Fibroblast of skin of back (primary cell): ENCODE data around the gene NCDN.
"Not testable (repeated sequence)": the region's sequence is repeated elsewhere in the genome, so short reads cannot be mapped to it uniquely, and the experiment has no call there.

Source experiments
- DNase-seq: peaks from one replicate; pipeline ENCODE4 v3.0.0-alpha.2; 2013

The NCDN gene

DNA sequence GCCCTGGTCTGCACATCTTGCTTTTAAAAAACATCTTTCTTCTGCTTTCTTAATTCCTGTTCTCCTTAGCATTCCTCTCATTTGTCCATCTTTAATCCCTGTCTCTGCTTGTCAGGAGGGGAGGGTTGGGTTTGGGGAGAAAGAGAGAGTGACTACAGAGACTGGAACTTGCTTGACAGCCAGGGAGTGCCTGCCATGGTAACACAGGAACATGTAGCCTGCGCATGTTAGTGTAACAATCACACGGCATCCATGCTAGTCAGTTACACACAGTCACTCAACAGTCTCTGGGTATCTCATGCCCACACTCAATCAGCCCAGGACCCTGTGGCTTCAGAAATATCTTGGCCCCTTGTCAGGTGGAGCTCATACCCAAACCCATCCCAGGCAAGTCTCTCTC, 14.7 kb downstream of the NCDN start:
- DNase-seq, result no peak

DNA sequence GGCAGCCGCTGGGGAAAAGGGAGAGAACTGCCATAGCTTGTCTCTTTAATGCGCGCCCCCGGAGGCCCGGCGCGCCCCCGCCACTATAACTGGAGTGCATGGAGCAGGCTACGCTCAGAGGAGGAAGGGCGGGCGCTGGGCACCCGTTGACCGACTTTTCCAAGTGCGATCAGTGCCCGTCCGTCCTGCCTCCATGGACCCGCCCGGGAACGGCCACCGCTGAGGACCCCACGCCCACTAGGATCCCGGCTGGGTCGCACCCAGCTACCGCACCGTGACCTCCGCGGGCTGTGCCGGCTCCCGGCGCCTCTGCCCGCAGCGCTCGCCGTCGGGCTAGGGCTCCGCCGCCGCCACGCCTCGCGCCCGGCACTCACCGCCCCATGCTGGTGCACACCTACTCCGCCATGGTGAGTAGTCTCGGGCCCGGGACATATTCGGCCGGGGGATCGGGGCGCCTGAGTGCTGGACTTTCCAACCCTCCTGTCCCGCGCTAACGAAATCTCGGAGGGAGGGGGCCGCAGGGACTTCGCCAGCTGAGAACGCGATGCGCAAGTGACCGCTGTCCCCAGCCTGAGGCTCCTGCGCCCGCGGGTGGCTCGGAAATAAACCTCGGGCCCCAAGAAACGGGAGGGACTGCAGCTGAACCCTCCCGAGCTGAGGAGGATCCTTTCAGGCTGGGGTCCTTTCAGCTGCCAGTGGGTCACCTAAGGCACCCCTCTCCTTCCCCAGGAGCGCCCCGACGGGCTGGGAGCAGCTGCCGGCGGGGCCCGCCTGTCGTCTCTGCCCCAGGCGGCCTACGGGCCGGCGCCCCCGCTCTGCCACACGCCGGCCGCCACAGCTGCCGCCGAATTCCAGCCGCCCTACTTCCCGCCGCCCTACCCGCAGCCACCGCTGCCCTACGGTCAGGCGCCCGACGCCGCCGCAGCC, 15.9 kb downstream of the NCDN start, which contains the start of gene TFAP2E:
Gene TFAP2E (plus strand): TSS at position 117 of the 927 bp plus-strand sequence. CDS start 264 bp downstream, at position 381.
- peak; percentile 35 for DNase-seq

DNA sequence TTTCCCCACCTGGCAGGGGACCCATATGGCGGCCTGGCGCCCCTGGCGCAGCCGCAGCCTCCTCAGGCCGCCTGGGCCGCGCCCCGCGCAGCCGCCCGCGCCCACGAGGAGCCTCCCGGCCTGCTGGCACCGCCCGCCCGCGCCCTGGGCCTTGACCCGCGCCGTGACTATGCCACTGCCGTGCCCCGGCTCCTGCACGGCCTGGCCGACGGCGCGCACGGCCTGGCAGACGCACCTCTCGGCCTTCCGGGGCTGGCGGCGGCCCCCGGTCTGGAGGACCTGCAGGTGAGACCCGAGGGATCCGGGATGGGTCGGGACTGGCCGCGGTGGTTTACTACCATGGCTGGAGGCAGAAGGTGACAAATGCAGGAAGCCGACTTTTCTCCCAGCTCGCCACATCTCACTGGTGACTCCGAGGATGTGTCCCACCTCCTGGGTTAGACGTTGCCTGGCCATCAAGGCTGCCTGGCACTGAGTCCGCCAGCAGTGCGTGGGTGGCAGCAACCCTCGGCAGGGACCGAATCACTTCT, 16.6 kb downstream of the NCDN start:
- DNase-seq, result no peak

DNA sequence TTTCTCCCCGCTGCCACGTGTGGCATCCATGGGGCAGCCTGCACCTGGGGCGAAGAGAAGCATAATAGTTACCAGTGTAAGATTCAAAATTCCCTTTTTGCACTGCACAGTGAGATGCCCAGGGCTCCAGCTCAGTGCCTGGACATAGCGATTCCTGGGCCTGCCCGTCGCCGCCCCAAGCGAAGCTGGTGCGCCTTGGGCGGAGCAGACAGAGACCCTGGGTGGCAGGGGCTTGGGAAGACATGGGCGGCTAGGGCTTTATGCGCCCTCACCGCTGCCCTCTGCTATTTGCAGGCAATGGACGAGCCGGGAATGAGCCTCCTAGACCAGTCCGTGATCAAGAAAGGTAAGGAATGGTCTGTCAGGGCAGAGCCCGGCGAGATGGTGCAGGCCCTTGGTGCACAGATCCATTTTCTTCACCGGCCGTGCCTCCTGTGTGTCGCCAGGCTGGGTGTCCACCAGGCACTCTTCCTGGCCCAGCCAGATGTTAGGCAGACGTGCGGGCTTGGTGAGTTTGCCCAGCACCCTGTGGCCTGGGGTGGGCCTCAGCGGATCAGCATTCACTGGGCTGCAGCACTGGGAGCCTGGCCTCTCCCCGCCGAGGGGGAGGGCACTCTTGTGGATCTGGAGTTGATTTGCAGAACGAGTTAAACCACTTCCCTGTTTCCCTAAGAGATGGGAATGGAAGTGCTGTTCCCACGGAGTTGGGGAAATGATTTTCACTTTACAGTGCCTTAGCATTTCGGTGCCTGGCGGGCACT, 17.2 kb downstream of the NCDN start:
- no peak for DNase-seq

DNA sequence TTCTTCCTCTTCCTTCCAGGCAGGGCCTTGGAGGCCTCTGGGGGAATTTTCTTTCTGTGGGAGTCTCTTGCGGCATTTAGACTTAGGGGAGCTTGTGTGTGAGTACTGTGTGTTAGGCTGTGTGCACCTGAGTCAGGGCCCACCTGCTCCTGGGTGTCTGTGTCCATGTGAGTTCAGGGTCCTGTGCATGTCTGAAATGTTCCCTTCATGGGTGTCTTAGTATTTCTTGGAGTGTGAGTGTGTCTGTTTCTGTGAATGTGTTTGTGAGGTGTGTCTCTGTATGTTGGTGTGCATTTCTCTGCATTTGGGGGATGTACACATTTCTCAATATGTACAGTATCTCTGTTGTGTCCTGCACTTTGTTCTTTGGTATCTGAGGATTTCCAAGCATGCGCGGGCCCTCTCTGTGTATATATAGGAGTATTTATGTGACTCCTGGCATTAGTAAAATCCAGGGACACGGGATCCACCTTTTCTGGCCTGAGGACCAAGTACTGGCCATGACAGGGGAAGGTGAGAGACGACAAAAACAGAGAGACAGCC, 17.9 kb downstream of the NCDN start:
- no peak for DNase-seq

DNA sequence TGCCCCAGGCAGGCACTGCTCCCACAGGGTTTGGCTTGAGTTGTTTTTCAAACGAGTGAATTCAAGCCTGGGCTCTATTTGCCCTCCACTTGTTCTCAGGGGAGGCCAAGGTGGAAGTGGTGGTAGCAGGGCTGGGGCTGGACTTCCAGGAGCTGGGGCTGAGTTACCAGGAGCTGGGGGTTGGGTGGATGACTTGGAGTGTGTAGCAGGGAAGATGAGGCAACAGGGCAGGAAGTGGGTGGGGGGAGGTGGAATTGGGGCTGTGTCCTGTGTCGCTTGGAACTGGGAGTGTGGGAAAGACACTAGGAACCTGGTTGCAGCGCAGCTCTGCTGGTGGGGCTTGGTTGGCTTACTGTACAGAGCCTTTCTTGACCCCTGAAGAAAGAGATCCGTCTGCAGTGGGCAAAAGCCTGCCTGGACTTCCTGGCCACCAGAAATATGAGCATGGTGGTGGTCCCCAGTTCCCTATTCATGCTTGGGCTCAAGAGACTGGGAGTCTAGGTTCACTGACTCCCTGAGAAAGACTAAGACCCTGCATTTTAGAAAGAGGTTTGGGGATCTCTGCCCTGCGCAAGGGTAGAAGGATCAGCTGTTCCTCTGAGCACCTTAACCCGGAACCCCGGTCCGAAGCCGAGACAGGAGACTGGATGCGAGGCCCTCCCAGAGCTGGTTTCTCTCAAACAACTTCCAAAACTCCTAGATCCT, 18.6 kb downstream of the NCDN start:
- no peak for DNase-seq

DNA sequence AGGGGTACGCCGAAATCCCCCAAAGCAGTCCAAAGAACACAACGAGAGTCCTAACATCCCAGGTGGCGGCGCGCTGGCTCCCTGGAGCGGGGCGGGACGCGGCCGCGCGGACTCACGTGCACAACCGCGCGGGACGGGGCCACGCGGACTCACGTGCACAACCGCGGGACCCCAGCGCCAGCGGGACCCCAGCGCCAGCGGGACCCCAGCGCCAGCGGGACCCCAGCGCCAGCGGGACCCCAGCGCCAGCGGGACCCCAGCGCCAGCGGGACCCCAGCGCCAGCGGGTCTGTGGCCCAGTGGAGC, 19.1 kb downstream of the NCDN start:
- not testable (repeated sequence) for DNase-seq

DNA sequence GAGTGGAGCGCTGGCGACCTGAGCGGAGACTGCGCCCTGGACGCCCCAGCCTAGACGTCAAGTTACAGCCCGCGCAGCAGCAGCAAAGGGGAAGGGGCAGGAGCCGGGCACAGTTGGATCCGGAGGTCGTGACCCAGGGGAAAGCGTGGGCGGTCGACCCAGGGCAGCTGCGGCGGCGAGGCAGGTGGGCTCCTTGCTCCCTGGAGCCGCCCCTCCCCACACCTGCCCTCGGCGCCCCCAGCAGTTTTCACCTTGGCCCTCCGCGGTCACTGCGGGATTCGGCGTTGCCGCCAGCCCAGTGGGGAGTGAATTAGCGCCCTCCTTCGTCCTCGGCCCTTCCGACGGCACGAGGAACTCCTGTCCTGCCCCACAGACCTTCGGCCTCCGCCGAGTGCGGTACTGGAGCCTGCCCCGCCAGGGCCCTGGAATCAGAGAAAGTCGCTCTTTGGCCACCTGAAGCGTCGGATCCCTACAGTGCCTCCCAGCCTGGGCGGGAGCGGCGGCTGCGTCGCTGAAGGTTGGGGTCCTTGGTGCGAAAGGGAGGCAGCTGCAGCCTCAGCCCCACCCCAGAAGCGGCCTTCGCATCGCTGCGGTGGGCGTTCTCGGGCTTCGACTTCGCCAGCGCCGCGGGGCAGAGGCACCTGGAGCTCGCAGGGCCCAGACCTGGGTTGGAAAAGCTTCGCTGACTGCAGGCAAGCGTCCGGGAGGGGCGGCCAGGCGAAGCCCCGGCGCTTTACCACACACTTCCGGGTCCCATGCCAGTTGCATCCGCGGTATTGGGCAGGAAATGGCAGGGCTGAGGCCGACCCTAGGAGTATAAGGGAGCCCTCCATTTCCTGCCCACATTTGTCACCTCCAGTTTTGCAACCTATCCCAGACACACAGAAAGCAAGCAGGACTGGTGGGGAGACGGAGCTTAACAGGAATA, 19.7 kb downstream of the NCDN start:
- DNase-seq, result no peak

DNA sequence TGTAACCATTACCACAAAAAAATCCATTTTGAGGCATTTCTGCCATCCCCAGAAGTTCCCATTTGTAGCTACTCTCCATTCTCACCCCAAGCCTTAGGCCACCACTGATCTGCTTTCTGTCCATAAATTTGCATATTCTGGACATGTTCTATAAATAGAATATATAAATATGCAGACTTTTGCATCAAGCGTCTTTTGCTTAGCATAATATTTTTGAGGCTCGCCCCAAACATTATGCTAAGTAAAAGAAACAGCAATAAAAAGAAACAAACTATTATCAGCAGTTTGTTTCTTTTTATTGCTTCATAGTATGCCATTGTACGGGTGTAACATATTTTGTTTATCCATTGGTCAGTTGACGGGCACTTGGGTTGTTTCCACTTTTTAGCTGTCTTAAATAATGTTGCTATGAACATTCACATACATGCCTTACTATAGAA, 23.4 kb downstream of the NCDN start:
- DNase-seq, result no peak

DNA sequence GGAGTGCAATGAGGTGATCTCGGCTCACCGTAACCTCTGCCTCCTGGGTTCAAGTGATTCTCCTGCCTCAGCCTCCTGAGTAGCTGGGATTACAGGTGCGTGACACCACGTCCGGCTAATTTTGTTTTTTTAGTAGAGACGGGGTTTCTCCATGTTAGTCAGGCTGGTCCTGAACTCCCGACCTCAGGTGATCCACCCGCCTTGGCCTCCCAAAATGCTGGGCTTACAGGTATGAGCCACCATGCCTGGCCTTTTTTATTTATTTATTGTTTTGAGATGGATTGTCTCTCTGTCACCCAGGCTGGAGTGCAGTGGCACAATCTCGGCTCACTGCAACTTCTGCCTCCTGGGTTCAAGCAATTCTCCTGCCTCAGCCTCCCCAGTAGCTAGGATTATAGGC, 24.0 kb downstream of the NCDN start:
- DNase-seq, result not testable (repeated sequence)

DNA sequence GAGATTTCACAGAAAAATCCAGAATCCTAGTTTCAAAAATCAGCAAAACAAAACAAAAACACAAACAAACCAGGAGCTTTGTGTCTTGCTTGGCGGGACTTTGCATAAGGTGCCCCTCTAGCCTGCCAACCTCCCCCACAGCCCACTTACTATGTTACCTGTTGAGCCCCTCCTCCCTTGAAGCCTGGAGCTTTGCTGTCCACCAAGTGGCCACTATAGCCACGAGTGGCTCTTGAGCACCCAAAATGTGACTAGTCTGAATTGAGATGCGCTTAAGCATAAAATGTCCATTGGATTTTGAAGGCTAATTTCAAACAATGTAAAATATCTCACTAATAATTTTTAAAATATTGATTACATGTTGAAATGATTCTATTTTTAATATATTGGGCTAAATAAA, 27.7 kb downstream of the NCDN start:
- DNase-seq, result no peak

DNA sequence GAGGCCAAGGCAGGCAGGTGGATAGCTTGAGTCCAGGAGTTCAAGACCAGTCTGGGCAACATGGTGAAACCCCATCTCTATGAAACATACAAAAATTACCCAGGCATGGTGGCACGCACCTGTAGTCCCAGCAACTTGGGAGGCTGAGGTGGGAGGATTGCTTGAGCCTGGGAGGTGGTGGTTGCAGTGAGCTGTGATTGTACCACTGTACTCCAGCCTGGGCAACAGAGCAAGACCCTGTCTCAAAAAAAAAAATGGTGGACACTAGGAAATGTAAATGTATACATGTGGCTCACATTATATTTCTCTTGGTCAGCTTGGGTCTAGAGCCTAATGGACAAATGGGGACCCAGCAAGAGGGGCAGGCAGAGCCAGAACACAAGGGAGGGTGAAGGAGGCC, 28.2 kb downstream of the NCDN start:
- not testable (repeated sequence) for DNase-seq

DNA sequence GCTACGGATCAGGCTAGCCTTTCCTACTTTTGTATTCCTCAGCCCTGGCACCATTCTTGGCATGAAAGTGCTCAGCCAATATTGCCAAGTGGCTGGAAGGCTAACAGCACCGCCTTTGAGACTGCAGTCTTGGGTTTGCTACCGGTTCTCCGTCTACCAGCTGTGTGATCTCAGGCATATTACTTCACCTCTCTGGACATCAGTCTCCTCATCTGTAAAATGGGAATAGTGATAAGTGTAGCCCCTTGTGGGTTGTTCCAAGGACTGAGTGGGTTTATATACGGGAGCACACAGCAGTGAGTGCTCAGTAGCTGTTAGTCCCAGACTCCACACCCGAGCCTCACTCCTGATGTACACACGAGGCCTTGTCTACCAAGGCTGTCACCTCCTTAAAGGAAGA, 29.2 kb downstream of the NCDN start:
- DNase-seq, result no peak

DNA sequence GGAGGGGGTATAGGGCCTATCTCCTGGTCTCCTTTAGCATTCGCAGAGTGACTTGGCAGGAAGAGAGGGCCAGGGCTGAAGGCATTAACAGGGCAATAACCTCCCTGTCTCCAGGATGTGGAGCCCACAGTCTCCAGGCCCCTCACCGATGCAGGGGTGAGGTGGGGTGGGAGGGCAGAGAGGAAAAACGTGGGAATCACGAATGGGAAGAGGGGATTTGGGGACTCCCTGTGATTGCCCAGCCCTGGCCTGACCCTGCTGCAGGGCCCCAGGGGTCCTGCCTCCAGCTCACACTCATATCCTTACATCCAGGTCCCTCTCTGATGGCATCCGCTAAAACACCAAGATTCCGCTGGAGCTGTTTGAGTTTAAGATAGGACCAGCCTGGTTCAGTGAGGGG, 30.1 kb downstream of the NCDN start:
- no peak for DNase-seq

DNA sequence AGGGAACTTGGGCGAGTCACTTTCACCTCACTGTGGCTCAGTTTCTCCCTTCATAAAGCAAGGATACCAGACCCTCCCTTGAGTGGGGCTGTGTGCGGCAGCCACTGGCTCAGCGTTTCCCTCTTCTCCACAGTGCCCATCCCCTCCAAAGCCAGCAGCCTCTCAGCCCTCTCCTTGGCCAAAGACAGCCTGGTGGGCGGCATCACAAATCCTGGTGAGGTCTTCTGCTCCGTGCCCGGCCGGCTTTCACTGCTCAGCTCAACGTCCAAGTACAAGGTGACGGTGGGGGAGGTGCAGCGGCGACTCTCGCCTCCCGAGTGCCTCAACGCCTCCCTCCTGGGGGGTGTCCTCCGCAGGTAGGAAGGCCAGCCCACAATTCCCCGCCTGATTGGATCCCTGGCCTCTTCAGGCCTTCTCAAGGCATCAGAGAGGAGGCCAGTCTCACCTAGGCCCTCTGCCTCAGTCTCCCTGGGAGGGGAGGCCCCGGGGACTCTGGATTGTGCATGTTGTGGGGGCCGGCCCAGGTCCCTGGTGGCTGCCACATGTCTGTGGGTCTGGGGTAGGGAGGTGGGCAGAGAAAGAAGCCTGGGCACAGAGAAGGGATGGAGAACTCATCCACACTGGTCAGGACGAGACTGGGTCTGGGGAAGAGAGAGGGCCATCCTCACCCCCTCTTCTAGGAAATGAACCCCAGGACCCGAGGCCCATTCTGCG, 30.8 kb downstream of the NCDN start:
- DNase-seq, result no peak

DNA sequence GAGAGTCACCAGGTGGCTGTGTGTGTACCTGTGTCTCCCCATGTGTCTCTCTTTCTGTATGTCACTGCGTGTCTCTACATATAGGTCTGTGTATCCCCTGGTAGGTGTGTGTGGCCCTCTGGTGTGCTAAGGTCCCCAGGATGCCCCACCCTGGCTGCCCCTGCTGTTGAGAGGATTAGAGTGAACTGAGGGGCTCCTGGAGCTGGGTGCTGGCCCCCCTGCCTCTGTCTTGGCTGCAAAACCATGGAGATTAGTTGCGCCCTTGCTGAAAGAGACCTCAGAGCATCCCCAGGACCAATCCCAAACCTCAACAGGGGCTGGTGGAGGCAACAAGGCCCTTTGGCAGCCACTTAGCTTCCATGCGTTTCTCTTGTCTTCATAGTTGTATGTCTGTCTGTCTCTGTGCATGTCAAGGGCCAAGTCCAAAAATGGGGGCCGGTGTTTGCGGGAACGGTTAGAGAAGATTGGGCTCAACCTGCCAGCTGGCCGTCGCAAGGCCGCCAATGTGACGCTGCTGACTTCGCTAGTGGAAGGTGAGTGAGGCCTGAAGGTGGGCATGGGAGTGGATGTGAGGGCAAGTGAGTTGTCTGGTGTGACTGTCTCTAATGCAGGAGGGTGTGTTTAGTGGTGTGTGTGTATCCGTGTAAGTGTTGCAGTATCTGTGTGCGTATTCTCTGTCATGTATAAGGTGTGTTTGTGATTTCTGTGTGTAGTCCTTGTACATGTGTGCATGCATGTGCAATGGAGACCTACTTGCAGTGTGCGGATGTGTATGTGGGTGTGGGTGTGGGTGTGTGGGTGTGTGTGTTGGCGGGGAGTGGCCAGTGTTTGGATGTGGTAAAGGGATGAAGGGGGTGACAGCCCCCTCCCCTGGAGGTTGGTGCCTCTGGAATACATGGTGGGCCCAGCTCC, 32.2 kb downstream of the NCDN start:
- no peak for DNase-seq

DNA sequence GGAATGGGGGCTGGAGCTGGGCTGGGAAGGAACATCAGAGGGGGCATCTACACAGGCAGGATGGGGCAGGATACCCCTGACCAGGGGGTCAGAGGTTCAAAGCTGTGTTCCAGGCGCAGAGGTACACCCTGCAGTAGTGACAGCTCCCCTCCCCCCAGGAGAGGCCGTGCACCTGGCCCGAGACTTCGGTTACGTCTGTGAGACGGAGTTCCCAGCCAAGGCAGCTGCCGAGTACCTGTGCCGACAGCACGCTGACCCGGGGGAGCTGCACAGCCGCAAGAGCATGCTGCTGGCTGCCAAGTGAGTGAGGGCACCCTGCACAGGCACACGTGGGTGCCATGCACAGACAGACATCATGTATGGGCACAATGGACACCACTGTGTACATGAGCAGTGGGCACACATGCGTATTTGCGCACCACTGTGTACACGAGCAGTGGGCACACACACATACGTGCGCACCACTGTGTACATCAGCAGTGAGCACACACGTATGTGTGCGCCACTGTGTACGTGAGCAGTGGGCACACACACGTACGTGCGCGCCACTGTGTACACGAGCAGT, 33.0 kb downstream of the NCDN start:
- DNase-seq, result no peak

DNA sequence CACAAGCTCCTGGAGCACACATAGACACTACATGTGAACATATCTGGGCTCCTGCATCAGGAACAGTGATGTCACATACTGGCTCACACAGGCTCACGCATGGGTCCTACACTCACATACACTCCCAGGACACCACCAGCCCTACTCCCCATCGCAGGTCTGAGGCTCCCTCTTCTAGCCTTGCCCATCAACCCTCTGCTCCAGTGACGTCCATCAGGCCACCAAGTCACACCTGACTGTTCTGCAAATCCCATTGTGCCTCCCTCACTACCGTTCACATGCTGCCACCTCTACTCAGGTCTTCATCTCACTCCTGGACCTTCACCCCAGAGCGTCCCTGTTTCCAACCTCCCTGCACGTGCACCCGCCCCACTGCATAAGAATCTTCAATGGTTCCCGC, 33.6 kb downstream of the NCDN start:
- DNase-seq, result no peak
